ENCODE results near the gene TRMT10B.
"Not testable (repeated sequence)": the region's sequence is repeated elsewhere in the genome, so short reads cannot be mapped to it uniquely, and the experiment has no call there.

Gene TRMT10B

GRCh38 chr9:37753489-37754190, at the start of gene TRMT10B:
TRMT10B (plus strand) TSS chr9:37753805; CDS start chr9:37761932, 8,127 bp downstream.
- DNase-seq = peak; percentile 3

- DNase-seq = no peak
Measured at GRCh38 chr9:37705787-37706186, 47.8 kb upstream of the TRMT10B start.

GRCh38 chr9:37706290-37706689, 47.3 kb upstream of the TRMT10B start:
- no peak for DNase-seq

- no peak for DNase-seq
Measured at GRCh38 chr9:37707748-37708147, 45.9 kb upstream of the TRMT10B start.

- no peak for DNase-seq
Measured at GRCh38 chr9:37710046-37710445, 43.6 kb upstream of the TRMT10B start.

GRCh38 chr9:37715260-37715659, 38.3 kb upstream of the TRMT10B start:
- no peak for DNase-seq

GRCh38 chr9:37715991-37716505, 37.6 kb upstream of the TRMT10B start:
- no peak for DNase-seq

GRCh38 chr9:37719526-37719925, 34.1 kb upstream of the TRMT10B start:
- DNase-seq = no peak

- DNase-seq = no peak
Measured at GRCh38 chr9:37727013-37727412, 26.6 kb upstream of the TRMT10B start.

- no peak for DNase-seq
Measured at GRCh38 chr9:37729499-37729898, 24.1 kb upstream of the TRMT10B start.

GRCh38 chr9:37730256-37730655, 23.3 kb upstream of the TRMT10B start:
- no peak for DNase-seq

GRCh38 chr9:37730839-37731238, 22.8 kb upstream of the TRMT10B start:
- no peak for DNase-seq

GRCh38 chr9:37732086-37732741, 21.4 kb upstream of the TRMT10B start:
- no peak for DNase-seq

- DNase-seq = no peak
Measured at GRCh38 chr9:37732952-37733351, 20.7 kb upstream of the TRMT10B start.

GRCh38 chr9:37739222-37739621, 14.4 kb upstream of the TRMT10B start:
- no peak for DNase-seq

GRCh38 chr9:37740128-37740527, 13.5 kb upstream of the TRMT10B start:
- no peak for DNase-seq

GRCh38 chr9:37740631-37741328, 12.8 kb upstream of the TRMT10B start:
- no peak for DNase-seq

- DNase-seq = no peak
Measured at GRCh38 chr9:37745970-37746369, 7.6 kb upstream of the TRMT10B start.

GRCh38 chr9:37746448-37747270, 6.9 kb upstream of the TRMT10B start:
- no peak for DNase-seq

GRCh38 chr9:37747271-37747753, 6.3 kb upstream of the TRMT10B start:
- DNase-seq = peak; percentile 43

GRCh38 chr9:37749129-37749528, 4.5 kb upstream of the TRMT10B start:
- no peak for DNase-seq

GRCh38 chr9:37751186-37751585, 2.4 kb upstream of the TRMT10B start:
- DNase-seq = no peak

GRCh38 chr9:37751704-37752103, 1.9 kb upstream of the TRMT10B start:
- not testable (repeated sequence) for DNase-seq
